ENCODE measurements around the gene WDR53. TPM values are rescaled to one million over a fixed set of nuclear protein-coding genes. Genes with fewer than 3 reads are reported as not detected.

WDR53 gene
- polyA plus RNA-seq, 1 donor from 2014 or later = 4.3 TPM

DNA sequence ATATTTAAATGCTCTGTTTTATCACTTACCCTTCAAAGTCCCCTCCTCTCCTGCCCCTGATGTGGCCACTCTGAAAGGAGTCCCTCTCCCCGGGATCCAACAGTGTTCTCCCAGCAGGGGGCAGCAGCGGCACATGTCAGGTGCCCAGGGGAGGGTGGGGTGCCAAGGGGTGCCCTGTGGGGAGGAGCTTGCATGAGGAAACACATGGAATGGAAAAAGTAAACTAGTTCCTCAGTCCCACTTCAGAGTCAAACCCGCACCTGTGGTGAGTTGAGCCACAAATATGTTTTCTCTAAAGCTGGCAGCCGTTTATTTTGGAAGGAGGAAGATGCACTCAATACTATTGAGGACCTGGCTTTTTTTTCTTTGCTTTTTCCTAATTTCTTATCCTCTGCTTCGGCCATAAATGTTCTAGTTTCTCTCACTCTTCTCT, 41.0 kb upstream of the WDR53 start:
- H3K9ac ChIP-seq (ENCODE audit: low read length) = no peak overlapping the region
- no peaks in the 10 kb centered on the region for H3K9me3 ChIP-seq (ENCODE audit: low read length)
- H3K4me3 ChIP-seq (ENCODE audit: low read length) = no peak overlapping the region
- H3F3A ChIP-seq (ENCODE audit: insufficient read depth, low read length, poor library complexity, severe bottlenecking) = no peaks in the 10 kb centered on the region
- H4K20me1 ChIP-seq (ENCODE audit: insufficient read depth) = no peaks in the 10 kb centered on the region
- no peaks in the 10 kb centered on the region for H3K79me2 ChIP-seq (replicated peaks; ENCODE audit: insufficient read depth, low read length)
- no peaks in the 10 kb centered on the region for H3K36me3 ChIP-seq (ENCODE audit: insufficient read depth, low read length)
- no peak overlapping the region for H3K27ac ChIP-seq (ENCODE audit: low read length)
- TF ChIP-seq EZH2 (IDR thresholded peaks at IDR 0.05; ENCODE audit: borderline replicate concordance, insufficient read depth, low read length, poor library complexity, severe bottlenecking) = no peak
- TF ChIP-seq SMC3 (conservative IDR thresholded peaks at IDR 0.05; ENCODE audit: poor library complexity) = peak; percentile 72
- no peak for TF ChIP-seq EP300 (conservative IDR thresholded peaks at IDR 0.05; ENCODE audit: poor library complexity, severe bottlenecking)
- peak; percentile 72 for TF ChIP-seq RAD21 (conservative IDR thresholded peaks at IDR 0.05)
- TF ChIP-seq, protein P1, sequence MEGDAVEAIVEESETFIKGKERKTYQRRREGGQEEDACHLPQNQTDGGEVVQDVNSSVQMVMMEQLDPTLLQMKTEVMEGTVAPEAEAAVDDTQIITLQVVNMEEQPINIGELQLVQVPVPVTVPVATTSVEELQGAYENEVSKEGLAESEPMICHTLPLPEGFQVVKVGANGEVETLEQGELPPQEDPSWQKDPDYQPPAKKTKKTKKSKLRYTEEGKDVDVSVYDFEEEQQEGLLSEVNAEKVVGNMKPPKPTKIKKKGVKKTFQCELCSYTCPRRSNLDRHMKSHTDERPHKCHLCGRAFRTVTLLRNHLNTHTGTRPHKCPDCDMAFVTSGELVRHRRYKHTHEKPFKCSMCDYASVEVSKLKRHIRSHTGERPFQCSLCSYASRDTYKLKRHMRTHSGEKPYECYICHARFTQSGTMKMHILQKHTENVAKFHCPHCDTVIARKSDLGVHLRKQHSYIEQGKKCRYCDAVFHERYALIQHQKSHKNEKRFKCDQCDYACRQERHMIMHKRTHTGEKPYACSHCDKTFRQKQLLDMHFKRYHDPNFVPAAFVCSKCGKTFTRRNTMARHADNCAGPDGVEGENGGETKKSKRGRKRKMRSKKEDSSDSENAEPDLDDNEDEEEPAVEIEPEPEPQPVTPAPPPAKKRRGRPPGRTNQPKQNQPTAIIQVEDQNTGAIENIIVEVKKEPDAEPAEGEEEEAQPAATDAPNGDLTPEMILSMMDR (IDR thresholded peaks at IDR 0.05; ENCODE audit: poor library complexity, severe bottlenecking) = peak; percentile 61
- no peak for TF ChIP-seq TAF1 (IDR thresholded peaks at IDR 0.05; ENCODE audit: low read depth)
- H3K4me2 ChIP-seq (ENCODE audit: low read length) = no peak overlapping the region
- H2AFZ ChIP-seq (ENCODE audit: low read depth, low read length) = no peak overlapping the region
- H3K9me2 ChIP-seq (ENCODE audit: insufficient read depth, low read length) = no peaks in the 10 kb centered on the region
- no peaks in the 10 kb centered on the region for H3K27me3 ChIP-seq (ENCODE audit: insufficient read depth, low read depth, low read length)

GRCh38 chr3:196608693-196609092, 40.3 kb upstream of the WDR53 start:
- Histone ChIP-seq H3K36me3 (ENCODE audit: insufficient read depth, low read length) (no peaks in the 10 kb centered on the region), H4K20me1 (ENCODE audit: insufficient read depth) (no peaks in the 10 kb centered on the region), H3K4me3 (ENCODE audit: low read length) (no peak overlapping the region), H3K9ac (ENCODE audit: low read length) (no peak overlapping the region), H3K27me3 (ENCODE audit: insufficient read depth, low read depth, low read length) (no peaks in the 10 kb centered on the region), H3K9me3 (ENCODE audit: low read length) (no peaks in the 10 kb centered on the region), H3K9me2 (ENCODE audit: insufficient read depth, low read length) (no peaks in the 10 kb centered on the region), H3F3A (ENCODE audit: insufficient read depth, low read length, poor library complexity, severe bottlenecking) (no peaks in the 10 kb centered on the region), H3K79me2 (replicated peaks; ENCODE audit: insufficient read depth, low read length) (no peaks in the 10 kb centered on the region), H3K4me2 (ENCODE audit: low read length) (no peak overlapping the region), H2AFZ (ENCODE audit: low read depth, low read length) (no peak overlapping the region), H3K27ac (ENCODE audit: low read length) (no peak overlapping the region)
- TF ChIP-seq RAD21 (conservative IDR thresholded peaks at IDR 0.05) (no peak), SMC3 (conservative IDR thresholded peaks at IDR 0.05; ENCODE audit: poor library complexity) (no peak), REST (IDR thresholded peaks at IDR 0.05; ENCODE audit: borderline replicate concordance) (no peak), TAF1 (IDR thresholded peaks at IDR 0.05; ENCODE audit: low read depth) (no peak), EZH2 (IDR thresholded peaks at IDR 0.05; ENCODE audit: borderline replicate concordance, insufficient read depth, low read length, poor library complexity, severe bottlenecking) (no peak), EP300 (conservative IDR thresholded peaks at IDR 0.05; ENCODE audit: poor library complexity, severe bottlenecking) (no peak), MXI1 (conservative IDR thresholded peaks at IDR 0.05; ENCODE audit: poor library complexity, severe bottlenecking) (no peak)
